Coronary artery (tissue), 2 donors: ENCODE data around the gene SUMF1.

Experiments
- DNase-seq: peaks from one replicate; pipeline ENCODE4 v3.0.0-alpha.2; 2017; ENCODE audit warnings: low spot score
- H3K27ac ChIP-seq, 2 donors: fragments of 200-600 bp; sonication (generic); one replicate each; pipeline ENCODE4 v1.5.1; 2016 to 2019
- H3K4me3 ChIP-seq: fragments of 200-600 bp; sonication (generic); 2 replicates; pipeline ENCODE4 v1.5.1; 2016; ENCODE audit warnings: mild to moderate bottlenecking, moderate library complexity
- TF ChIP-seq, protein P1 (sequence below): fragments of 200-600 bp; sonication (generic); IDR thresholded peaks from one replicate; pipeline ENCODE4 v1.5.1; 2019; ENCODE audit warnings: antibody characterized with exemption

SUMF1 gene

DNA sequence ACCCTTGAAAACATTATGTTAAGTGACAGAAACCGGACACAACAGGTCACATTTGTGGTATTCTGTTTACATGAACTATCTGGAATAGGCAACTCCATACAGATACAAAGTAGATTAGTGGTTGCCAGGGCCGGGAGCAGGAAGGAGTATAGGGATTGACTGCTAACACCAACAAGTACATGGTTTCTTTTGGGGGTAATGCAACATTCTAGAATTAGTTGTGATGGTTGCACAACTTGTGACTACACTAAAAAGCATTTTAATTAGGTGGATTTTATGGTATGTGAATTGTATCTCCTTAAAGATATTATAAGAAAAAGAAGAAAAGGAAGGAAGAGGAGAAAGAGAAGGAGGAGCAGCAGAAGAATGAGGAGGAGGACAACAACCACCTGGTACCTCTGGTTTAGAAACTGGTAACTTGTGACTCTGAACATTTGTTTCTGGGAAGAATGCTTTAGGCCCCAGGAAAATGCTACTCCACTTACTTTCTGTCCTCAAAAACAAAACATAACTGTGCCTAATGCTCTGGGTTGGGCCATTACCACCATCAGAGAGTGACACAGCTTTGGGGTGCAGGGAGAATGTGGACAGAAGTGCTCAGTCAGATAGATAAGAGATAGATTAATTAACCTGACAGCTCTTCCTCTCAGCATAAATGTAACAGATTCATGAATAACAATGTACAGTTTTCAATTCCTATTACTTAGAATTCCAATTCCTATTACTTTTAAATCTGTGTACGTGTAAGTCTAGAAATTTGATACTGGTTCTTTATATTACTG is 143.6 kb downstream of the SUMF1 start:
- Histone ChIP-seq H3K27ac (no peak overlapping the region), H3K4me3 (no peak overlapping the region)

DNA sequence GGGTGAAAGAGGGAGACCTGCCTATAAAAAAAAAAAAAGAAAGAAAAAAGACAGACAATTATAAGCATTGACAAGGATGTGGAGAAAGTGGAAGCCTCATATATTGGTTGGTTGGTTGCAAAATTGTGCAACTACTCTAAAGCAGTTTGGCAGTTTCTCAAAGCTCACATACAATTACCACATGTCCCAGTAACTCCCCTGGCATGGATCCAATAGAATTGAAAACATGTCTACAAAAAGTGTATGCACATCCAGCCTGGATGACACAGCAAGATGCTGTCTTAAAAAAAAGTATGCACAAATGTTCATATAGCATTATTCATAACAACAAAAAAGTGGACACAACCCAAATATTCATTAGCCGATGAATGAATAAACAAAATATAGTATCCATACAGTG is 144.4 kb downstream of the SUMF1 start:
- DNase-seq: no peak
- TF ChIP-seq, protein P1, sequence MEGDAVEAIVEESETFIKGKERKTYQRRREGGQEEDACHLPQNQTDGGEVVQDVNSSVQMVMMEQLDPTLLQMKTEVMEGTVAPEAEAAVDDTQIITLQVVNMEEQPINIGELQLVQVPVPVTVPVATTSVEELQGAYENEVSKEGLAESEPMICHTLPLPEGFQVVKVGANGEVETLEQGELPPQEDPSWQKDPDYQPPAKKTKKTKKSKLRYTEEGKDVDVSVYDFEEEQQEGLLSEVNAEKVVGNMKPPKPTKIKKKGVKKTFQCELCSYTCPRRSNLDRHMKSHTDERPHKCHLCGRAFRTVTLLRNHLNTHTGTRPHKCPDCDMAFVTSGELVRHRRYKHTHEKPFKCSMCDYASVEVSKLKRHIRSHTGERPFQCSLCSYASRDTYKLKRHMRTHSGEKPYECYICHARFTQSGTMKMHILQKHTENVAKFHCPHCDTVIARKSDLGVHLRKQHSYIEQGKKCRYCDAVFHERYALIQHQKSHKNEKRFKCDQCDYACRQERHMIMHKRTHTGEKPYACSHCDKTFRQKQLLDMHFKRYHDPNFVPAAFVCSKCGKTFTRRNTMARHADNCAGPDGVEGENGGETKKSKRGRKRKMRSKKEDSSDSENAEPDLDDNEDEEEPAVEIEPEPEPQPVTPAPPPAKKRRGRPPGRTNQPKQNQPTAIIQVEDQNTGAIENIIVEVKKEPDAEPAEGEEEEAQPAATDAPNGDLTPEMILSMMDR: no peak
- H3K27ac ChIP-seq: no peak overlapping the region
- no peak overlapping the region for H3K4me3 ChIP-seq

More for the DNA sequence above, 143.6 kb downstream of the SUMF1 start:
- TF ChIP-seq, protein P1: no peak
- DNase-seq: no peak

DNA sequence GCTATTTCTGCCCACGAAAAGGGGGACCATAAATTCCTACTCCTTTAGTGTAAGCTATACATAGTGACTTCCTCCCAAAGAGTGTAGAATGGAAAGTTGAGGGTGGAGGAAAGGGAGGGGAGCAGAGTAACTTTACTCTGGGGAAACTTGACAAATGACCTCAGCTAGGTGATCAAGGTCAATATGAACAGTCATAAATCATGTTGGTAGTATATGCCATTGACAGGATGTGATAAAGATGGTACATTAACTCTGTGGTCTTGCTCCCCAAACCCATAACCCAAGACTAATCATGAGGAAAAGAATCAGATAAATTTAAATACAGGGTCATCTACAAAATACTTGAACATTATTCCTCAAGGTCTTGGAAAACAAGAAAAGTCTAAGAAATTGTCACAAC is 145.3 kb downstream of the SUMF1 start:
- Histone ChIP-seq H3K27ac (no peak overlapping the region), H3K4me3 (no peak overlapping the region)
- TF ChIP-seq, protein P1: no peak
- no peak for DNase-seq

DNA sequence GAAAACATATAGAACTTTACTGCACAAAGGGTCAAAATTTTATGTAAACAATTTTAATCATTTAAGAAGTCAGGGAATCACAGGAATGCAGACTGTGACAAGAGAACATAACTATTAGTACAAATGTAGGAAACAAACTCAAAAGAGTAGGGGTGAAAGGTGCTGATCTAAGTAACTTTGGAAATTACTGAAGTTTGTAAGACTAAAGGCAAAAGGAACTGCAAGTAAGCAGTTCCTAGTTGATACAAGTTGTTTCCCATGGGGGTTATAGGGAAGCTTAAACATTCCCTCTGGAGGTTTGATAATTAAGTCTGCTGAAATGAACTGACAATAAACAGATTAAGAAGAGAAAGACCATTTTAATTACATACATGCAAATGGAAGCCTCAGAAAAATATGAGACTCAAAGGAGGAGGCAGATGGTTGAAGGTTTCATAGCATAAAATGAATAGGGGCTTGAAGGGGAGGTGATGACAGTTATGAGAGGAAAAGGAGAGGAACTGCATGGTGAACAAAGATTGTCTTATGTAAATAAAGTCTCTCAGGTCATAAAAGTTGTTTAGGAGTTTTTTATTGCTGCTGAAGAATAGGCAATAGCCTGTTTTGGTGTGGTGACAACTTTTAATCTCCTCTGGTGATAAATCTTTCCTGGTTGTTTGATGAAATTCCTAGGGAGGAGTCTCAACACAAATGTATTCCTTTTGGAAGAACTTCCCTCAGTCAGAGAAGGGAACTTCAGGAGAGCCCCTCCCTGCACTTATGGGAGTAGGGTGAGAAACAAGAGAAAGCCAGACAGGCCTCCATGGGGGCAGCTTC is 146.8 kb downstream of the SUMF1 start:
- TF ChIP-seq, protein P1: no peak
- Histone ChIP-seq H3K4me3 (no peak overlapping the region), H3K27ac (no peak overlapping the region)
- DNase-seq: no peak

DNA sequence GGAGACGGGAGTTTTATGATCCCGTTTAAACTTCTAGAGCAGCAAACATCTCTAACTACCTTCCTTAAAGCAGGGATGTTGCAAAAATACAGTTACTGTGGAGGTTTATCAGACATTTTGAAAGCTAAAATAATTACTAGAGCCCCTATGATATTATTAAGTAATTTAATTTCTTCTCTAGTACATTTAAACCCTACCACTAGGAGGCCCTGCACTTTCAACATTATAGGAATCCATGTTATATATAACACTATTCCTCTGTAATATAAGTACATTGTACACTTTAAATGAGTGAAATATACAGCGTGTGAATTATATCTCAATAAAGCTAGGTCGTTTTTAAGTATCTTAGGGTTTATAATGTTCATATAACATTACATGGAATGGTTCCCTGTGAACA is 152.4 kb downstream of the SUMF1 start:
- H3K27ac ChIP-seq: no peak overlapping the region
- DNase-seq: no peak
- H3K4me3 ChIP-seq: no peak overlapping the region
- TF ChIP-seq, protein P1: no peak

DNA sequence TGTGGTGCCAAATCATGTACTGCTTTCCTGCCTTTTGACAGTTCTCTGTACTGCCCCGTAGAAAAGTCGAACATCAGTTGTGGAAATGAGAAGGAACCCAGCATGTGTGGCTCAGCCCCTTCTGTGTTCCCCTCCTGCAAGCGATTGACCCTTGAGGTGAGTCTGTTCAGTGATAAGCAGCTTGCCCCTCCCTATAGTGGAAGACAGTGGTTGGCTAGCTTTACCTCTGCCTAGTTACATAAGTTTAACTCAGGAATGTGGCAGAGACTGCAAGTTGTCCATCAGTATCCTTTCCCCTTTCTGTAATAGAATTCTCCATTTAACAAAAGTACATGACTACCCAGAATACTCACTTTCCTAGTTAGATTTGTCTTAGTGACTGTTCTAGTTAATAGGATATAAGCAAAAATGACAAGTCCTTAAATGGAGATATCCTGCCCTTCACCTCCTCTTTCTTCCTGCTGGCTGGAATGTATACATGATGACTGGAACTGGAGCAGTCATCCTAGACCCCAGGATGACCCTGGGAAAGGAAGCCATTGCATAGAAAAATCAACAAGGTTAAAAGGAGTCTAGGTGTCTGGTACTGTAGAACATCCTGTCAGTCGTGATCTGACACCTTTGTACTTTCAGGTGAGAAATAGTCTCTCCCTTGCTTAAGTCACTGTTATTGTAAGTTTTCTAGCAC is 153.3 kb downstream of the SUMF1 start:
- no peak for DNase-seq
- no peak overlapping the region for H3K4me3 ChIP-seq
- TF ChIP-seq, protein P1: no peak
- no peak overlapping the region for H3K27ac ChIP-seq
